ENCODE data around the gene REV1.

GRCh38 chr2:99424371-99424770 lies 65.4 kb downstream of the REV1 start:
- TF ChIP-seq OSR1 (CRISPR knock-in tag; IDR thresholded peaks at IDR 0.05) (no peak), ISL1 (CRISPR knock-in tag; IDR thresholded peaks at IDR 0.05) (no peak), ARNTL (CRISPR knock-in tag; IDR thresholded peaks at IDR 0.05; ENCODE audit: borderline replicate concordance, low read depth) (no peak), CREB5 (CRISPR knock-in tag; IDR thresholded peaks at IDR 0.05; ENCODE audit: low read depth) (no peak), ZFP30 (CRISPR knock-in tag; IDR thresholded peaks at IDR 0.05) (no peak), PPARA (CRISPR knock-in tag; IDR thresholded peaks at IDR 0.05; ENCODE audit: borderline replicate concordance) (no peak), ZNF565 (CRISPR knock-in tag; conservative IDR thresholded peaks at IDR 0.05; ENCODE audit: low read depth) (no peak), ZNF8 (CRISPR knock-in tag; IDR thresholded peaks at IDR 0.05) (no peak)
- TF ChIP-seq, protein P1, sequence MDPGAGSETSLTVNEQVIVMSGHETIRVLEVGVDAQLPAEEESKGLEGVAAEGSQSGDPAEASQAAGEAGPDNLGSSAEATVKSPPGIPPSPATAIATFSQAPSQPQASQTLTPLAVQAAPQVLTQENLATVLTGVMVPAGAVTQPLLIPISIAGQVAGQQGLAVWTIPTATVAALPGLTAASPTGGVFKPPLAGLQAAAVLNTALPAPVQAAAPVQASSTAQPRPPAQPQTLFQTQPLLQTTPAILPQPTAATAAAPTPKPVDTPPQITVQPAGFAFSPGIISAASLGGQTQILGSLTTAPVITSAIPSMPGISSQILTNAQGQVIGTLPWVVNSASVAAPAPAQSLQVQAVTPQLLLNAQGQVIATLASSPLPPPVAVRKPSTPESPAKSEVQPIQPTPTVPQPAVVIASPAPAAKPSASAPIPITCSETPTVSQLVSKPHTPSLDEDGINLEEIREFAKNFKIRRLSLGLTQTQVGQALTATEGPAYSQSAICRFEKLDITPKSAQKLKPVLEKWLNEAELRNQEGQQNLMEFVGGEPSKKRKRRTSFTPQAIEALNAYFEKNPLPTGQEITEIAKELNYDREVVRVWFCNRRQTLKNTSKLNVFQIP (CRISPR knock-in tag; IDR thresholded peaks at IDR 0.05; ENCODE audit: borderline replicate concordance, low read depth), result no peak
